ENCODE measurements around the gene TM2D1. TPM values are rescaled to one million over a fixed set of nuclear protein-coding genes. Genes with fewer than 3 reads are reported as not detected.
A peak's percentile ranks its signal among the peaks of the same experiment; 100 is the strongest.
"Not testable (repeated sequence)": the region's sequence is repeated elsewhere in the genome, so short reads cannot be mapped to it uniquely, and the experiment has no call there.

Gene TM2D1
- total RNA-seq, 1 experiment from 2014 or later, result 27.2 TPM

DNA sequence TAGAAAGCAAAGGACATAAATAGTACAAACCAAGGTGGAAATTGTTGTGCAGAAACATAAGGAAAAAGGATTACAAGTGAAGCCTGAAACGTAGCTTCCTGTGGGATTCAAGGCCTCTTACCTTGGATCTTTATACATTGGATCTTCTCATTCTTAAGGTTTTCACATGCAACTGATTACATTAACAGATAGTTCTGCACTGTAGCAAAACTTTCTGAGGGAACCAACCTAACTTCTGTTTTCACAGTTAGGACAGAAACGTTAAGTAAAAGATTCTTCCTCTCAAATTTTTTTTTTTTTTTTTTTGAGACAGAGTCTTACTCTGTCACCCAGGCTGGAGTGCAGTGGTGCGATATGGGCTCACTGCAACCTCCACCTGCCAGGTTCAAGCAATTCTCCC, 7.8 kb upstream of the TM2D1 start:
- TF ChIP-seq CTCF (conservative IDR thresholded peaks at IDR 0.05; ENCODE audit: low read depth, low read length) (no peak), EZH2 (IDR thresholded peaks at IDR 0.05; ENCODE audit: borderline replicate concordance, low read depth, low read length, poor library complexity, severe bottlenecking) (no peak)
- no peaks in the 10 kb centered on the region for H3K27me3 ChIP-seq (replicated peaks; ENCODE audit: insufficient read depth, low read depth, low read length, poor library complexity)
- H3K4me3 ChIP-seq (ENCODE audit: low read depth, low read length, poor library complexity, severe bottlenecking), result no peak overlapping the region
- POLR2A ChIA-PET (ENCODE audit: low non-redundant PET), result no interaction called here
- no TSS peak for BruUV-seq (replicated peaks)
- H3K36me3 ChIP-seq (ENCODE audit: insufficient read depth, low read length, poor library complexity, severe bottlenecking), result no peaks in the 10 kb centered on the region
- DNase-seq (ENCODE audit: low spot score), result no peak
- intact Hi-C loops (cut with micrococcal nuclease; ENCODE audit: unreplicated experiment), result no loop called here
- H3K4me1 ChIP-seq (ENCODE audit: insufficient read depth, low read length, poor library complexity, severe bottlenecking), result no peaks in the 10 kb centered on the region
- no peaks in the 10 kb centered on the region for H3K9me3 ChIP-seq (ENCODE audit: low read depth, low read length, poor library complexity, severe bottlenecking)
- CTCF ChIA-PET, result interaction anchor here (0.7 kb wide), 1 partner anchor 1173 kb away, joined by 6 read pairs; no protein-coding TSS in a partner anchor
- H3K27ac ChIP-seq (ENCODE audit: low read depth, low read length, poor library complexity, severe bottlenecking), result no peak overlapping the region

DNA sequence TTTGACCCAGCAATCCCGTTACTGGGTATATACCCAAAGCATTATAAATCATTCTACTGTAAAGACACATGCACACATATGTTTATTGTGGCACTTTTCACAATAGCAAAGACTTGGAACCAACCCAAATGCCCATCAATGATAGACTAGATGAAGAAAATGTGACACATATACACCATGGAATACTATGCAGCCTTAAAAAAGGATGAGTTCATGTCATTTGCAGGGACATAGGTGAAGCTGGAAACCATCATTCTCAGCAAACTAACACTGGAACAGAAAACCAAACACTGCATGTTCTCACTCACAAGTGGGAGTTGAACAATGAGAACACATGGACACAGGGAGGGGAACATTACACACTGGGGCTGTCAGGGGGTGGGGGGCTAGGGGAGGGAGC, 5.7 kb upstream of the TM2D1 start:
- H3K27ac ChIP-seq (ENCODE audit: low read depth, low read length, poor library complexity, severe bottlenecking); POLR2A ChIA-PET (ENCODE audit: low non-redundant PET); H3K36me3 ChIP-seq (ENCODE audit: insufficient read depth, low read length, poor library complexity, severe bottlenecking); DNase-seq (ENCODE audit: low spot score); CTCF ChIA-PET; BruUV-seq (replicated peaks); H3K27me3 ChIP-seq (replicated peaks; ENCODE audit: insufficient read depth, low read depth, low read length, poor library complexity); H3K4me3 ChIP-seq (ENCODE audit: low read depth, low read length, poor library complexity, severe bottlenecking); H3K9me3 ChIP-seq (ENCODE audit: low read depth, low read length, poor library complexity, severe bottlenecking); intact Hi-C loops (cut with micrococcal nuclease; ENCODE audit: unreplicated experiment); H3K4me1 ChIP-seq (ENCODE audit: insufficient read depth, low read length, poor library complexity, severe bottlenecking): not testable (repeated sequence)

GRCh38 chr1:61727544-61727943, 2.6 kb upstream of the TM2D1 start:
- H3K27me3 ChIP-seq (replicated peaks; ENCODE audit: insufficient read depth, low read depth, low read length, poor library complexity), result no peaks in the 10 kb centered on the region
- POLR2A ChIA-PET (ENCODE audit: low non-redundant PET), result no interaction called here
- H3K4me3 ChIP-seq (ENCODE audit: low read depth, low read length, poor library complexity, severe bottlenecking), result no peak overlapping the region
- no peaks in the 10 kb centered on the region for H3K9me3 ChIP-seq (ENCODE audit: low read depth, low read length, poor library complexity, severe bottlenecking)
- no peak overlapping the region for H3K27ac ChIP-seq (ENCODE audit: low read depth, low read length, poor library complexity, severe bottlenecking)
- H3K36me3 ChIP-seq (ENCODE audit: insufficient read depth, low read length, poor library complexity, severe bottlenecking), result no peaks in the 10 kb centered on the region
- CTCF ChIA-PET, result no interaction called here
- no peak for TF ChIP-seq CTCF (conservative IDR thresholded peaks at IDR 0.05; ENCODE audit: low read depth, low read length)
- no peak for TF ChIP-seq EZH2 (IDR thresholded peaks at IDR 0.05; ENCODE audit: borderline replicate concordance, low read depth, low read length, poor library complexity, severe bottlenecking)
- DNase-seq (ENCODE audit: low spot score), result no peak
- BruUV-seq (replicated peaks), result no TSS peak
- intact Hi-C loops (cut with micrococcal nuclease; ENCODE audit: unreplicated experiment), result no loop called here
- H3K4me1 ChIP-seq (ENCODE audit: insufficient read depth, low read length, poor library complexity, severe bottlenecking), result peaks cover 8% of the 10 kb centered on the region

- Histone ChIP-seq H3K4me1 (ENCODE audit: insufficient read depth, low read length, poor library complexity, severe bottlenecking) (peaks cover 8% of the 10 kb centered on the region), H3K9me3 (ENCODE audit: low read depth, low read length, poor library complexity, severe bottlenecking) (no peaks in the 10 kb centered on the region), H3K4me3 (ENCODE audit: low read depth, low read length, poor library complexity, severe bottlenecking) (peak overlapping the region; percentile 69), H3K36me3 (ENCODE audit: insufficient read depth, low read length, poor library complexity, severe bottlenecking) (no peaks in the 10 kb centered on the region), H3K27me3 (replicated peaks; ENCODE audit: insufficient read depth, low read depth, low read length, poor library complexity) (no peaks in the 10 kb centered on the region), H3K27ac (ENCODE audit: low read depth, low read length, poor library complexity, severe bottlenecking) (peak overlapping the region; percentile 81)
- intact Hi-C loops (cut with micrococcal nuclease; ENCODE audit: unreplicated experiment), result no loop called here
- POLR2A ChIA-PET (ENCODE audit: low non-redundant PET), result no interaction called here
- CTCF ChIA-PET, result no interaction called here
- DNase-seq (ENCODE audit: low spot score), result no peak
- BruUV-seq (replicated peaks), result no TSS peak
- TF ChIP-seq CTCF (conservative IDR thresholded peaks at IDR 0.05; ENCODE audit: low read depth, low read length) (no peak), EZH2 (IDR thresholded peaks at IDR 0.05; ENCODE audit: borderline replicate concordance, low read depth, low read length, poor library complexity, severe bottlenecking) (no peak)
These were observed 482 bp downstream of the TM2D1 start for GRCh38 chr1:61724506-61724812.

- CTCF ChIA-PET; DNase-seq (ENCODE audit: low spot score); H3K27me3 ChIP-seq (replicated peaks; ENCODE audit: insufficient read depth, low read depth, low read length, poor library complexity); H3K9me3 ChIP-seq (ENCODE audit: low read depth, low read length, poor library complexity, severe bottlenecking); H3K27ac ChIP-seq (ENCODE audit: low read depth, low read length, poor library complexity, severe bottlenecking); H3K4me3 ChIP-seq (ENCODE audit: low read depth, low read length, poor library complexity, severe bottlenecking); intact Hi-C loops (cut with micrococcal nuclease; ENCODE audit: unreplicated experiment); POLR2A ChIA-PET (ENCODE audit: low non-redundant PET); H3K4me1 ChIP-seq (ENCODE audit: insufficient read depth, low read length, poor library complexity, severe bottlenecking); H3K36me3 ChIP-seq (ENCODE audit: insufficient read depth, low read length, poor library complexity, severe bottlenecking); BruUV-seq (replicated peaks): not testable (repeated sequence)
These were observed 5.8 kb downstream of the TM2D1 start for GRCh38 chr1:61718996-61719663.

All from A673 (cell line).